ENCODE measurements around the gene BRPF1. TPM values are rescaled to one million over a fixed set of nuclear protein-coding genes. Genes with fewer than 3 reads are reported as not detected.

Gene BRPF1
- total RNA-seq, 2 experiments from 2014 or later: 51.3 to 51.6 TPM

DNA sequence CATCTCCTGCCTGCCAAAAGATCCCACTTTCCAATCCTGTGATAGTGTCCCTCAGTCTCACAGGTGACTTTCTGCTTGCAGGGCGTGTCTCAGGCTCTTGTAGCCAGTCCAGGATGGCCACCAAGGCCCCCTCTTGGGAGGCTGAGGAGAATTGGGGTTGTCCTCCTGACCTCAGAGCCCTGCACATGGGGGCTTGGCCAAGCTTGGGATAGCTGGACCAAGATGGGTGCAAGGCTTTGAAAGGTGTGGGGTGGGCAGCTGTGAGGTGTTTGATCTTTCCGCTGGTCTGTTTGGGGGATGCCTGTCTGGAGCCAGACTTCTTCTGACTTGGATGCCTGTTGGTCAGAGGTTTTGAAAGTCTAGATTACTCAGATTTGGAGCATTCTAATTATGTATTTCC is 39.9 kb upstream of the BRPF1 start:
- no peak overlapping the region for H3K4me3 Mint-ChIP-seq
- no peaks in the 10 kb centered on the region for H3K27me3 Mint-ChIP-seq
- ChIA-PET POLR2A (no interaction called here), CTCF (interaction anchor here (0.5 to 2.4 kb wide), 2 partner anchors 10 to 21 kb away, joined by 3 to 8 read pairs; no protein-coding TSS in a partner anchor)
- peaks cover 32% of the 10 kb centered on the region for H3K36me3 Mint-ChIP-seq (ENCODE audit: low read depth)
- H3K27ac Mint-ChIP-seq: no peak overlapping the region
- H3K9me3 Mint-ChIP-seq: no peaks in the 10 kb centered on the region
- no peaks in the 10 kb centered on the region for H3K4me1 Mint-ChIP-seq
- DNase-seq: no peak

- H3K36me3 Mint-ChIP-seq (ENCODE audit: low read depth): peaks cover 33% of the 10 kb centered on the region
- H3K4me1 Mint-ChIP-seq: no peaks in the 10 kb centered on the region
- DNase-seq: no peak
- H3K27ac Mint-ChIP-seq: no peak overlapping the region
- ChIA-PET CTCF (interaction anchor here (2.4 kb wide), 1 partner anchor 9 kb away, joined by 8 read pairs; no protein-coding TSS in a partner anchor), POLR2A (no interaction called here)
- no peaks in the 10 kb centered on the region for H3K9me3 Mint-ChIP-seq
- H3K27me3 Mint-ChIP-seq: no peaks in the 10 kb centered on the region
- H3K4me3 Mint-ChIP-seq: no peak overlapping the region
These were observed 39.1 kb upstream of the BRPF1 start for GRCh38 chr3:9692416-9692815.

GRCh38 chr3:9695345-9695744 is 36.2 kb upstream of the BRPF1 start:
- H3K4me1 Mint-ChIP-seq: no peaks in the 10 kb centered on the region
- H3K9me3 Mint-ChIP-seq: no peaks in the 10 kb centered on the region
- no peak overlapping the region for H3K27ac Mint-ChIP-seq
- no peak overlapping the region for H3K4me3 Mint-ChIP-seq
- ChIA-PET POLR2A (no interaction called here), CTCF (interaction anchor here (0.6 to 1.2 kb wide), 2 partner anchors 11 to 288 kb away, joined by 3 to 4 read pairs; no protein-coding TSS in a partner anchor)
- H3K27me3 Mint-ChIP-seq: no peaks in the 10 kb centered on the region
- H3K36me3 Mint-ChIP-seq (ENCODE audit: low read depth): peaks cover 26% of the 10 kb centered on the region
- no peak for DNase-seq

DNA sequence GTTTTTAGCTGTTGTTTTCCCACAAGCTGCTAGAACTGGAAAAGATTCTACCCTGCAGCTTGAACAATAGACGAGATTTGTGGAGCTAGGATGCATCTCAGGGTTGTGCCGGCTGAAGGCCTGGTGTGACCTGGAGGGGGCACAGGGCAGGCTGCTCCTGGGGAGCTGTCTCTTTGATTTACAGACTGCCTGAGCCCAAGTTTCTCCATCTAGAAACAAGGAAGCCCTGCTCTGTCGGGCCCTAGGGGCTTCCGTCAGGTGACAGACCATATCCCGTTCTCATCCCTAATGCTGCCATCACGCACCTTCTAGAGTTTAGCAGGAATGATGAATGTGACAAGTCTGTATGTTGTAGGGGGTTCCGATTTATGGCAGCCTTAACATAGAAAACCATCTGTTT is 35.8 kb upstream of the BRPF1 start:
- no peak for DNase-seq
- no peaks in the 10 kb centered on the region for H3K4me1 Mint-ChIP-seq
- CTCF ChIA-PET: interaction anchor here (0.6 to 1.2 kb wide), 2 partner anchors 11 to 288 kb away, joined by 3 to 4 read pairs; no protein-coding TSS in a partner anchor
- POLR2A ChIA-PET: no interaction called here
- no peaks in the 10 kb centered on the region for H3K9me3 Mint-ChIP-seq
- H3K4me3 Mint-ChIP-seq: no peak overlapping the region
- H3K27ac Mint-ChIP-seq: no peak overlapping the region
- H3K36me3 Mint-ChIP-seq (ENCODE audit: low read depth): peaks cover 22% of the 10 kb centered on the region
- H3K27me3 Mint-ChIP-seq: no peaks in the 10 kb centered on the region

DNA sequence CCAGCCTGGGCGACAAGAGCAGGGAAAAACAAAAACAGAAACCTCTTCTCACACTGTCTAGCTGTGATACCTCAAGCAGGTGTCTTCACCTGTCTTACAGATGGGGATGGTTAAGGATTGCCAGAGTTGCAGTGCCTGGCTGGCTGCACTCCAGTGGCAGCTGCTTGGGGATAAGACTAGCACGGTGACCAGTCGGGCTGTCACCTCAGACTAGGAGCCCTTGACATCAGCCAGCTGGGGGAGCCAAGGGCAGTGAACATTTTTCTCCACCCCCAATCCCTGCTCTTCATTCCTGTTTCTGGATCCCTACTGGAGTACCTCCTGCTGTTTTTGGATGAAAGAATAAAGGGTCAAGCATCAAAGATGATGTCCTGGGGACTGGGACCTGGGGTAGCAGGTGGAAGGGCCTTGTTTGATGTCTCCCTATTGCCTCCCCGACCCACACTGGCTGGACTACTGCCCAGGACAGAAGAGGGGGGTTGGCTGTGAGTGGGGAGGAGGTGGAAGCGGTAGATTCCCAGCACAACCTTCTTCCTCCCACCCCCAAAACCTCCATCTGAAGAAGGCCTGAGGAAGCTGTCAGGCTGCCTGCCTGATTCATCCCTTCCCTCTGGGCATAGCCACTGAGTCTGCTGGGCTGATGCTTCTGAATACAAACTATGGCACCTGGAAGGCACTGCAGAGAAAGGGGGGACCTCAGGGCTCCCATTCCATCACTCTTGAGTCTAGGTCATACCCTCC is 34.9 kb upstream of the BRPF1 start:
- no peak for DNase-seq
- POLR2A ChIA-PET: interaction anchor here (0.6 kb wide), 1 partner anchor 8 kb away, joined by 4 read pairs; no protein-coding TSS in a partner anchor
- H3K4me3 Mint-ChIP-seq: no peak overlapping the region
- no peak overlapping the region for H3K27ac Mint-ChIP-seq
- peaks cover 23% of the 10 kb centered on the region for H3K36me3 Mint-ChIP-seq (ENCODE audit: low read depth)
- no peaks in the 10 kb centered on the region for H3K27me3 Mint-ChIP-seq
- no peaks in the 10 kb centered on the region for H3K4me1 Mint-ChIP-seq
- H3K9me3 Mint-ChIP-seq: no peaks in the 10 kb centered on the region
- CTCF ChIA-PET: no interaction called here

- POLR2A ChIA-PET: no interaction called here
- DNase-seq: no peak
- H3K36me3 Mint-ChIP-seq (ENCODE audit: low read depth): peaks cover 31% of the 10 kb centered on the region
- H3K27ac Mint-ChIP-seq: no peak overlapping the region
- CTCF ChIA-PET: no interaction called here
- peaks cover 2% of the 10 kb centered on the region for H3K27me3 Mint-ChIP-seq
- H3K4me1 Mint-ChIP-seq: no peaks in the 10 kb centered on the region
- no peak overlapping the region for H3K4me3 Mint-ChIP-seq
- H3K9me3 Mint-ChIP-seq: no peaks in the 10 kb centered on the region
These were observed 33.6 kb upstream of the BRPF1 start for GRCh38 chr3:9697892-9698291.

GRCh38 chr3:9698293-9698692 is 33.2 kb upstream of the BRPF1 start:
- CTCF ChIA-PET: interaction anchor here (0.7 kb wide), 1 partner anchor 1756 kb away, joined by 3 read pairs; no protein-coding TSS in a partner anchor
- Mint-ChIP-seq H3K36me3 (ENCODE audit: low read depth) (peaks cover 35% of the 10 kb centered on the region), H3K27me3 (peaks cover 6% of the 10 kb centered on the region), H3K4me1 (no peaks in the 10 kb centered on the region), H3K27ac (no peak overlapping the region), H3K9me3 (no peaks in the 10 kb centered on the region), H3K4me3 (no peak overlapping the region)
- no peak for DNase-seq
- POLR2A ChIA-PET: no interaction called here

DNA sequence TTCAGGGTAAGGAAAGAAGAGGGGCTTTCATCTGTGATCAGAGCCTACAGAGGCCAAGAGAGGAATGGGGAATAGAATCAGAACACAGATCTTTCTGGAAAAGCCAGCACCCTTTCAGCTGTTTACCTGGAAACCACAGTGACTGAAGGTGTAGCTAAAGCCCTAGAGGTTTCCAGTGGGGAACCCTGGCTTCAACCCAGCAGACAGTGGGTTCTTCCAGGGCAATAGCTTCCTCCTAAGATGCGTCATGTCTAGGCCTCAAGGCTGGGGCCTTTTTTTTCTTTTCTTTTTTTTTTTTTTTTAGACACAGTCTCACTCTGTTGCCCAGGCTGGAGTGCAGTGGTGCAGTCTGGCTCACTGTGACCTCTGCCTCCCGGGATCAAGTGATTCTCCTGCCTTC is 31.0 kb upstream of the BRPF1 start:
- ChIA-PET CTCF (interaction anchor here (1.1 to 3.1 kb wide), 2 partner anchors 8 to 15 kb away, joined by 3 to 8 read pairs; no protein-coding TSS in a partner anchor), POLR2A (no interaction called here)
- no peak for DNase-seq
- no peak overlapping the region for H3K27ac Mint-ChIP-seq
- H3K4me1 Mint-ChIP-seq: peaks cover 9% of the 10 kb centered on the region
- peaks cover 30% of the 10 kb centered on the region for H3K36me3 Mint-ChIP-seq (ENCODE audit: low read depth)
- H3K4me3 Mint-ChIP-seq: no peak overlapping the region
- peaks cover 24% of the 10 kb centered on the region for H3K27me3 Mint-ChIP-seq
- H3K9me3 Mint-ChIP-seq: no peaks in the 10 kb centered on the region

- peaks cover 9% of the 10 kb centered on the region for H3K4me1 Mint-ChIP-seq
- ChIA-PET POLR2A (no interaction called here), CTCF (interaction anchor here (0.6 to 3.1 kb wide), 2 partner anchors 9 to 143 kb away, joined by 5 to 8 read pairs; no protein-coding TSS in a partner anchor)
- H3K36me3 Mint-ChIP-seq (ENCODE audit: low read depth): peaks cover 30% of the 10 kb centered on the region
- H3K27ac Mint-ChIP-seq: no peak overlapping the region
- H3K27me3 Mint-ChIP-seq: peaks cover 29% of the 10 kb centered on the region
- no peak overlapping the region for H3K4me3 Mint-ChIP-seq
- DNase-seq: no peak
- no peaks in the 10 kb centered on the region for H3K9me3 Mint-ChIP-seq
These were observed 30.5 kb upstream of the BRPF1 start for GRCh38 chr3:9701006-9701405.

DNA sequence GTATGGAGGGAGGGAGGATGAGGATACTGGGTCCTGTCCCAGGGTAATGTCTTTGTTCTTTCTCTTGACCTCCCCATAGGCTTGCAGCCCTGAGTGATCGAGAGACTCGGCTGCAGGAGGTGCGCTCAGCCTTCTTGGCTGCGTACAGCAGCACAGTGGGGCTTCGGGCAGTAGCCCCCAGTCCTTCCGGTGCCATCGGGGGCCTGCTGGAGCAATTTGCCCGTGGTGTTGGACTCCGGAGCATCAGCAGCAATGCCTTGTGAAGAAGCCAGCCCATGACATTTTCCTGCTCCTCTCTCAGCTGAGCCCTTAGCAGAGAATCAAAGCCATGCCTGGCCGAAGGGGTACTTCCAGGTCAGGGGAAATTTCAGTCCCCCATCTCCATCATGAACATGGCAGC is 29.8 kb upstream of the BRPF1 start:
- no peak for DNase-seq
- H3K27me3 Mint-ChIP-seq: peaks cover 36% of the 10 kb centered on the region
- ChIA-PET POLR2A (no interaction called here), CTCF (interaction anchor here (1.2 to 3.1 kb wide), 2 partner anchors 10 to 25 kb away, joined by 4 to 8 read pairs; no protein-coding TSS in a partner anchor)
- H3K27ac Mint-ChIP-seq: no peak overlapping the region
- peaks cover 30% of the 10 kb centered on the region for H3K36me3 Mint-ChIP-seq (ENCODE audit: low read depth)
- no peak overlapping the region for H3K4me3 Mint-ChIP-seq
- H3K4me1 Mint-ChIP-seq: peaks cover 9% of the 10 kb centered on the region
- no peaks in the 10 kb centered on the region for H3K9me3 Mint-ChIP-seq

DNA sequence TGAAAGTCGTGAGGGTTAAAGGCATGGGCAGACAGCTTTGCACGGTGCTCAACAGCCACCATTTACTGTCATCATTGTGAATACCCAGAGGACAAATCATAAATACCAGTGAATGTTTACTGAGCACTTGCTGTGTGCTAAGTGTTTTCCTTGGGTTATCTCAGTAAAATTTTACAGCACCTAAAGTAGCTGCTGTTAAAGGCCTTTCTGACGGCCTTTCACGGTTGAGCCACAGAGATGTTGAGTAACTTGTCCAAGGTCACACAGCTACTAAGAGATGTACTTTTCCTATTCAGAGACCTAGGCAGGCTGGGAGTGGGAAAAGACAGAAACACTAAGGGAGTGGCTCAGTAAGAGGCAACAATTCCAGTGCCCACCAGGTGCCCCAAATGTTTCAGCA is 28.3 kb upstream of the BRPF1 start:
- CTCF ChIA-PET: interaction anchor here (1.0 to 3.1 kb wide), 3 partner anchors 11 to 30 kb away, joined by 3 to 8 read pairs (median 4); no protein-coding TSS in a partner anchor
- Mint-ChIP-seq H3K27ac (peak overlapping the region; percentile 50), H3K36me3 (ENCODE audit: low read depth) (peaks cover 26% of the 10 kb centered on the region), H3K27me3 (peaks cover 40% of the 10 kb centered on the region), H3K4me3 (no peak overlapping the region), H3K9me3 (no peaks in the 10 kb centered on the region), H3K4me1 (peaks cover 9% of the 10 kb centered on the region)
- POLR2A ChIA-PET: no interaction called here
- no peak for DNase-seq

GRCh38 chr3:9703736-9704346 is 27.7 kb upstream of the BRPF1 start, which contains the start of gene CPNE9:
CPNE9 (plus strand) TSS chr3:9703833; CDS start chr3:9703997, 164 bp downstream.
- no peak within 1 kb of the TSS for H3K4me3 Mint-ChIP-seq

More at GRCh38 chr3:9703736-9704346, 27.7 kb upstream of the BRPF1 start, which contains the start of gene CPNE9:
- POLR2A ChIA-PET: no interaction called here
- Mint-ChIP-seq H3K9me3 (no peaks in the 10 kb centered on the region), H3K4me1 (peaks cover 9% of the 10 kb centered on the region), H3K27me3 (peaks cover 40% of the 10 kb centered on the region), H3K36me3 (ENCODE audit: low read depth) (peaks cover 26% of the 10 kb centered on the region), H3K27ac (peak within 1 kb of the TSS; percentile 50)
- no peak for DNase-seq
- CTCF ChIA-PET: no interaction called here
